GM23338 (cell line): ENCODE measurements around the gene CHN2.

Source experiments
- EZH2 ChIP-seq: fragments of 200-600 bp; sonication (generic); IDR thresholded peaks from one replicate; pipeline ENCODE4 v1.8.0; 2017; ENCODE audit warnings: antibody characterized with exemption, mild to moderate bottlenecking, low read depth; ENCODE audit not compliant: unreplicated experiment
- EZH2phosphoT487 ChIP-seq: fragments of 200-600 bp; sonication (generic); IDR thresholded peaks from one replicate; pipeline ENCODE4 v1.8.1; 2018; ENCODE audit warnings: antibody characterized with exemption; ENCODE audit not compliant: unreplicated experiment
- NANOG ChIP-seq: IDR thresholded peaks from 2 replicates; pipeline ENCODE4 v1.6.1; 2016; ENCODE audit warnings: antibody characterized with exemption, borderline replicate concordance
- POLR2AphosphoS5 ChIP-seq: IDR thresholded peaks from 2 replicates; pipeline ENCODE4 v1.6.1; 2016; ENCODE audit warnings: antibody characterized with exemption, low read depth
- REST ChIP-seq: IDR thresholded peaks from one replicate; pipeline ENCODE4 v1.6.1; 2018; ENCODE audit warnings: antibody characterized with exemption; ENCODE audit not compliant: unreplicated experiment
- ZNF331 ChIP-seq: fragments of 250-450 bp; sonication (Bioruptor Pico); IDR thresholded peaks from 2 replicates; pipeline ENCODE4 v1.5.0; 2020; ENCODE audit warnings: low read depth, mild to moderate bottlenecking, moderate library complexity
- TF ChIP-seq, protein P1 (sequence below), 2 experiments: fragments of 200-600 bp in 1 of 2; sonication (generic) in 1 of 2; conservative IDR thresholded peaks; 2 replicates each; pipeline versions ENCODE4 v1.5.1 to v1.6.1; 2016 to 2017; ENCODE audit warnings: antibody characterized with exemption in 2 of 2, low read depth in 2 of 2, mild to moderate bottlenecking in 2 of 2, moderate library complexity in 1 of 2

GRCh38 chr7:29161231-29161630, 33.3 kb upstream of the CHN2 start:
- TF ChIP-seq, protein P1, sequence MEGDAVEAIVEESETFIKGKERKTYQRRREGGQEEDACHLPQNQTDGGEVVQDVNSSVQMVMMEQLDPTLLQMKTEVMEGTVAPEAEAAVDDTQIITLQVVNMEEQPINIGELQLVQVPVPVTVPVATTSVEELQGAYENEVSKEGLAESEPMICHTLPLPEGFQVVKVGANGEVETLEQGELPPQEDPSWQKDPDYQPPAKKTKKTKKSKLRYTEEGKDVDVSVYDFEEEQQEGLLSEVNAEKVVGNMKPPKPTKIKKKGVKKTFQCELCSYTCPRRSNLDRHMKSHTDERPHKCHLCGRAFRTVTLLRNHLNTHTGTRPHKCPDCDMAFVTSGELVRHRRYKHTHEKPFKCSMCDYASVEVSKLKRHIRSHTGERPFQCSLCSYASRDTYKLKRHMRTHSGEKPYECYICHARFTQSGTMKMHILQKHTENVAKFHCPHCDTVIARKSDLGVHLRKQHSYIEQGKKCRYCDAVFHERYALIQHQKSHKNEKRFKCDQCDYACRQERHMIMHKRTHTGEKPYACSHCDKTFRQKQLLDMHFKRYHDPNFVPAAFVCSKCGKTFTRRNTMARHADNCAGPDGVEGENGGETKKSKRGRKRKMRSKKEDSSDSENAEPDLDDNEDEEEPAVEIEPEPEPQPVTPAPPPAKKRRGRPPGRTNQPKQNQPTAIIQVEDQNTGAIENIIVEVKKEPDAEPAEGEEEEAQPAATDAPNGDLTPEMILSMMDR (conservative IDR thresholded peaks at IDR 0.05; ENCODE audit: low read depth in 2 of 2): no peak
- TF ChIP-seq EZH2 (no peak), EZH2phosphoT487 (no peak), ZNF331 (CRISPR knock-in tag) (no peak), POLR2AphosphoS5 (no peak), REST (no peak), NANOG (no peak)
